HepG2 (cell line): ENCODE measurements around the gene HOXD9. TPM values are rescaled to one million over a fixed set of nuclear protein-coding genes. Genes with fewer than 3 reads are reported as not detected.

Experiments
- ATRX ChIP-seq: sonication (generic); formaldehyde crosslinking; IDR thresholded peaks from 2 replicates; pipeline ENCODE4 v1.4.0; 2020; ENCODE audit warnings: missing genetic modification reagents, borderline replicate concordance
- CSRNP2 ChIP-seq: sonication (generic); formaldehyde crosslinking; conservative IDR thresholded peaks from 2 replicates; pipeline ENCODE4 v1.8.0; 2022; ENCODE audit warnings: low read depth, missing genetic modification reagents
- GABPB1 ChIP-seq: IDR thresholded peaks from 2 replicates; pipeline ENCODE4 v1.6.1; 2016; ENCODE audit warnings: mild to moderate bottlenecking, missing genetic modification reagents, moderate library complexity, missing compliant biosample characterization
- GPBP1L1 ChIP-seq: sonication (generic); formaldehyde crosslinking; IDR thresholded peaks from 2 replicates; pipeline ENCODE4 v1.5.0; 2020; ENCODE audit warnings: mild to moderate bottlenecking, missing genetic modification reagents
- HNRNPK ChIP-seq: fragments of 200-400 bp; formaldehyde crosslinking; IDR thresholded peaks from 2 replicates; pipeline ENCODE4 v1.6.1; 2018; ENCODE audit warnings: low read length, low read depth, moderate library complexity, mild to moderate bottlenecking; ENCODE audit not compliant: poor library complexity, severe bottlenecking
- NFATC3 ChIP-seq: sonication (generic); formaldehyde crosslinking; IDR thresholded peaks from 2 replicates; pipeline ENCODE4 v1.5.1; 2020; ENCODE audit warnings: mild to moderate bottlenecking, missing genetic modification reagents
- NFIB ChIP-seq: sonication (generic); formaldehyde crosslinking; IDR thresholded peaks from 2 replicates; pipeline ENCODE4 v1.9.0; 2021; ENCODE audit warnings: missing genetic modification reagents, mild to moderate bottlenecking, borderline replicate concordance
- NRL ChIP-seq: sonication (generic); formaldehyde crosslinking; IDR thresholded peaks from 2 replicates; pipeline ENCODE4 v1.5.0; 2020; ENCODE audit warnings: missing genetic modification reagents, mild to moderate bottlenecking, moderate library complexity, borderline replicate concordance
- RBFOX2 ChIP-seq: fragments of 200-400 bp; formaldehyde crosslinking; IDR thresholded peaks from 2 replicates; pipeline ENCODE4 v1.6.1; 2017; ENCODE audit warnings: low read depth, mild to moderate bottlenecking, low read length
- RNF2 ChIP-seq: fragments of 450-650 bp; conservative IDR thresholded peaks from 2 replicates; pipeline ENCODE4 v1.6.1; 2016; ENCODE audit warnings: low read depth
- TFE3 ChIP-seq: IDR thresholded peaks from 2 replicates; pipeline ENCODE4 v1.6.1; 2016
- ZBTB7A ChIP-seq: sonication (generic); formaldehyde crosslinking; IDR thresholded peaks from 2 replicates; pipeline ENCODE4 v1.8.0; 2022; ENCODE audit warnings: mild to moderate bottlenecking, missing genetic modification reagents
- ZFX ChIP-seq: sonication (generic); formaldehyde crosslinking; IDR thresholded peaks from 2 replicates; pipeline ENCODE4 v1.4.0; 2020; ENCODE audit warnings: mild to moderate bottlenecking, low read depth, missing genetic modification reagents, moderate library complexity
- ZHX1 ChIP-seq: sonication (generic); formaldehyde crosslinking; IDR thresholded peaks from 2 replicates; pipeline ENCODE4 v1.8.1; 2022; ENCODE audit warnings: low read depth, mild to moderate bottlenecking, missing genetic modification reagents
- ZMYM3 ChIP-seq: sonication (generic); formaldehyde crosslinking; IDR thresholded peaks from 2 replicates; pipeline ENCODE4 v1.5.1; 2020; ENCODE audit warnings: mild to moderate bottlenecking, missing genetic modification reagents
- ZNF143 ChIP-seq: sonication (generic); formaldehyde crosslinking; IDR thresholded peaks from 2 replicates; pipeline ENCODE4 v1.4.0; 2020; ENCODE audit warnings: missing genetic modification reagents
- ZNF317 ChIP-seq: sonication (generic); formaldehyde crosslinking; IDR thresholded peaks from 2 replicates; pipeline ENCODE4 v1.5.0; 2020; ENCODE audit warnings: mild to moderate bottlenecking, missing genetic modification reagents
- ZNF383 ChIP-seq: sonication (generic); formaldehyde crosslinking; IDR thresholded peaks from 2 replicates; pipeline ENCODE4 v1.4.0; 2020; ENCODE audit warnings: missing genetic modification reagents, mild to moderate bottlenecking, borderline replicate concordance
- ZNF451 ChIP-seq: sonication (generic); formaldehyde crosslinking; IDR thresholded peaks from 2 replicates; pipeline ENCODE4 v1.5.0; 2020; ENCODE audit warnings: mild to moderate bottlenecking, missing genetic modification reagents
- ZSCAN25 ChIP-seq: sonication (generic); formaldehyde crosslinking; IDR thresholded peaks from 2 replicates; pipeline ENCODE4 v1.8.0; 2022; ENCODE audit warnings: mild to moderate bottlenecking, missing genetic modification reagents
- polyA plus RNA-seq, 8 experiments: library from polyadenylated mRNA; depleted of rRNA in 3 of 8; stranded (reverse) in 7 of 8; unstranded in 1 of 8; fragments of >200 nt; fragmentation: Illumina TruSeq in 4 of 8; extraction: Trizol in 4 of 8; gene quantifications; 2 replicates each; pipeline versions ENCODE4 v1.2.1 to v1.2.3, GENCODE V29; 2011 to 2016; ENCODE audit warnings: low read depth in 4 of 8, missing spikeins in 1 of 8, mixed read lengths in 1 of 8; ENCODE audit not compliant: insufficient read depth in 1 of 8
- total RNA-seq, 5 experiments: library from RNA; depleted of rRNA; stranded (reverse); fragments of >200 nt; fragmentation: Illumina TruSeq; extraction: Trizol; gene quantifications; 2 replicates each; pipeline ENCODE4 v1.2.3, GENCODE V29; 2016; ENCODE audit warnings: low read depth in 1 of 5

The HOXD9 gene
- total and polyA plus RNA-seq, 2 of the 13 experiments (the other 11 are each of a cell fraction or from before 2014, with no cell fraction given): not detected

- TF ChIP-seq ZFX: peak; percentile 53; the same call in 1 of the 2 replicates
- no peak for TF ChIP-seq ZNF451 (CRISPR knock-in tag)
- TF ChIP-seq HNRNPK: no peak
- peak; percentile 83; the same call in 1 of the 2 replicates for TF ChIP-seq RNF2
- peak; percentile 76; the same call in 1 of the 2 replicates for TF ChIP-seq NFATC3
- TF ChIP-seq CSRNP2 (CRISPR knock-in tag): no peak
- peak; percentile 72 for TF ChIP-seq GABPB1
- no peak for TF ChIP-seq GPBP1L1
- TF ChIP-seq ZSCAN25: 0 out of 2 replicates have a peak, but pooled peaks have one; percentile 38
- 0 out of 2 replicates have a peak, but pooled peaks have one; percentile 35 for TF ChIP-seq NFIB
- TF ChIP-seq ZNF143 (CRISPR knock-in tag): 0 out of 2 replicates have a peak, but pooled peaks have one; percentile 26
- TF ChIP-seq ZHX1 (CRISPR knock-in tag): no peak
- TF ChIP-seq ATRX (CRISPR knock-in tag): no peak
- no peak for TF ChIP-seq TFE3 (CRISPR knock-in tag)
- TF ChIP-seq ZBTB7A (CRISPR knock-in tag): peak; percentile 31; the same call in 1 of the 2 replicates
- TF ChIP-seq ZNF317 (CRISPR knock-in tag): 0 out of 2 replicates have a peak, but pooled peaks have one; percentile 54
- TF ChIP-seq NRL (CRISPR knock-in tag): peak; percentile 38; the same call in 1 of the 2 replicates
- TF ChIP-seq ZNF383 (CRISPR knock-in tag): no peak
- TF ChIP-seq RBFOX2: no peak
- TF ChIP-seq ZMYM3 (CRISPR knock-in tag): 0 out of 2 replicates have a peak, but pooled peaks have one; percentile 18
Measured at GRCh38 chr2:176088048-176088936, 34.2 kb upstream of the HOXD9 start (continued).
